ENCODE data around the gene TMEM150C. TPM values are rescaled to one million over a fixed set of nuclear protein-coding genes. Genes with fewer than 3 reads are reported as not detected.
"Not testable (repeated sequence)": the region's sequence is repeated elsewhere in the genome, so short reads cannot be mapped to it uniquely, and the experiment has no call there.

TMEM150C gene
- total RNA-seq, 1 experiment from 2014 or later = not detected

- no peak for DNase-seq (ENCODE audit: low read depth)
Measured at GRCh38 chr4:82569076-82569475, 7.3 kb upstream of the TMEM150C start.

- DNase-seq (ENCODE audit: low read depth) = no peak
Measured at GRCh38 chr4:82567444-82567843, 5.7 kb upstream of the TMEM150C start.

- no peak for DNase-seq (ENCODE audit: low read depth)
Measured at GRCh38 chr4:82562564-82562854, 721 bp upstream of the TMEM150C start.

GRCh38 chr4:82560853-82561785 is 669 bp downstream of the TMEM150C start:
- no peak for DNase-seq (ENCODE audit: low read depth)

- DNase-seq (ENCODE audit: low read depth) = no peak
Measured at GRCh38 chr4:82559735-82560120, 2.1 kb downstream of the TMEM150C start.

- DNase-seq (ENCODE audit: low read depth) = not testable (repeated sequence)
Measured at GRCh38 chr4:82559090-82559734, 2.6 kb downstream of the TMEM150C start.

GRCh38 chr4:82555276-82555675 is 6.5 kb downstream of the TMEM150C start:
- peak; percentile 22 for DNase-seq (ENCODE audit: low read depth)

GRCh38 chr4:82553020-82553419 is 8.8 kb downstream of the TMEM150C start:
- no peak for DNase-seq (ENCODE audit: low read depth)

- no peak for DNase-seq (ENCODE audit: low read depth)
Measured at GRCh38 chr4:82551734-82552133, 10.1 kb downstream of the TMEM150C start.

GRCh38 chr4:82547850-82548249 is 13.9 kb downstream of the TMEM150C start:
- DNase-seq (ENCODE audit: low read depth) = not testable (repeated sequence)

GRCh38 chr4:82543131-82543530 is 18.7 kb downstream of the TMEM150C start:
- DNase-seq (ENCODE audit: low read depth) = no peak

- DNase-seq (ENCODE audit: low read depth) = no peak
Measured at GRCh38 chr4:82542642-82543041, 19.1 kb downstream of the TMEM150C start.

- no peak for DNase-seq (ENCODE audit: low read depth)
Measured at GRCh38 chr4:82529322-82529721, 32.5 kb downstream of the TMEM150C start.

GRCh38 chr4:82528868-82529267 is 32.9 kb downstream of the TMEM150C start:
- no peak for DNase-seq (ENCODE audit: low read depth)

GRCh38 chr4:82528074-82528473 is 33.7 kb downstream of the TMEM150C start:
- no peak for DNase-seq (ENCODE audit: low read depth)

GRCh38 chr4:82525307-82525911 is 36.4 kb downstream of the TMEM150C start:
- DNase-seq (ENCODE audit: low read depth) = no peak

GRCh38 chr4:82524570-82525152 is 37.1 kb downstream of the TMEM150C start:
- no peak for DNase-seq (ENCODE audit: low read depth)

- no peak for DNase-seq (ENCODE audit: low read depth)
Measured at GRCh38 chr4:82523179-82523578, 38.6 kb downstream of the TMEM150C start.

- DNase-seq (ENCODE audit: low read depth) = no peak
Measured at GRCh38 chr4:82522472-82522871, 39.3 kb downstream of the TMEM150C start.

- DNase-seq (ENCODE audit: low read depth) = no peak
Measured at GRCh38 chr4:82521283-82521682, 40.5 kb downstream of the TMEM150C start.

GRCh38 chr4:82519776-82520175 is 42.0 kb downstream of the TMEM150C start:
- DNase-seq (ENCODE audit: low read depth) = no peak

- DNase-seq (ENCODE audit: low read depth) = no peak
Measured at GRCh38 chr4:82519072-82519471, 42.7 kb downstream of the TMEM150C start.

All from LHCN-M2 (cell line).